WTC11 (cell line): ENCODE results near the gene NTF3. TPM values are rescaled to one million over a fixed set of nuclear protein-coding genes. Genes with fewer than 3 reads are reported as not detected.

ENCODE experiments used
- ATAC-seq: fragments of 200-7000 bp; cut with Tn5 transposase; 2 replicates; pipeline ENCODE4 v1.10.0; 2021; ENCODE audit warnings: mild to moderate bottlenecking, moderate library complexity
- CTCF ChIA-PET: fragments of 300-600 bp; sonication (Branson Sonifier 250); formaldehyde crosslinking; loops from one replicate; lab custom pipeline; 2021; ENCODE audit warnings: antibody characterized with exemption; lab: Charles Lee
- POLR2A ChIA-PET: fragments of 350-600 bp; sonication (Branson Sonifier 250); formaldehyde crosslinking; loops from one replicate; lab custom pipeline; 2021; ENCODE audit warnings: antibody characterized with exemption; lab: Charles Lee
- DNase-seq: peaks from one replicate; pipeline ENCODE4 v3.0.0; 2021; ENCODE audit warnings: low spot score
- H3K27ac Mint-ChIP-seq: 2 replicates; pipeline ENCODE4 v1.8.0; 2021; ENCODE audit warnings: mixed read lengths
- H3K27me3 Mint-ChIP-seq: 2 replicates; pipeline ENCODE4 v1.8.0; 2021; ENCODE audit warnings: low read depth, mild to moderate bottlenecking, moderate library complexity, mixed read lengths
- H3K36me3 Mint-ChIP-seq: 2 replicates; pipeline ENCODE4 v1.8.0; 2021; ENCODE audit warnings: mixed read lengths
- H3K4me1 Mint-ChIP-seq: 2 replicates; pipeline ENCODE4 v1.8.0; 2022; ENCODE audit warnings: mixed read lengths
- H3K4me3 Mint-ChIP-seq: 2 replicates; pipeline ENCODE4 v1.8.0; 2021; ENCODE audit warnings: mild to moderate bottlenecking, moderate library complexity, mixed read lengths
- H3K9me3 Mint-ChIP-seq: 2 replicates; pipeline ENCODE4 v1.8.0; 2021; ENCODE audit warnings: mixed read lengths
- CREM ChIP-seq: sonication (generic); formaldehyde crosslinking; IDR thresholded peaks from 2 replicates; pipeline ENCODE4 v1.8.1; 2022; ENCODE audit warnings: mild to moderate bottlenecking, missing genetic modification reagents, moderate library complexity
- ELF4 ChIP-seq: sonication (generic); formaldehyde crosslinking; IDR thresholded peaks from 2 replicates; pipeline ENCODE4 v1.8.1; 2022; ENCODE audit warnings: low read depth, mild to moderate bottlenecking, moderate library complexity, missing genetic modification reagents
- ETV6 ChIP-seq: sonication (generic); formaldehyde crosslinking; IDR thresholded peaks from 2 replicates; pipeline ENCODE4 v1.8.1; 2022; ENCODE audit warnings: mild to moderate bottlenecking, missing genetic modification reagents
- GRHL2 ChIP-seq: fragments of 250-450 bp; sonication (Bioruptor Pico); IDR thresholded peaks from 2 replicates; pipeline ENCODE4 v1.8.0; 2022; ENCODE audit warnings: mild to moderate bottlenecking, moderate library complexity; ENCODE audit not compliant: insufficient replicate concordance, severe bottlenecking
- HMGA2 ChIP-seq: fragments of 250-450 bp; sonication (Bioruptor Pico); IDR thresholded peaks from 2 replicates; pipeline ENCODE4 v1.4.0; 2021; ENCODE audit warnings: mild to moderate bottlenecking, moderate library complexity
- NFE2L1 ChIP-seq: sonication (generic); formaldehyde crosslinking; IDR thresholded peaks from 2 replicates; pipeline ENCODE4 v1.8.1; 2023; ENCODE audit warnings: missing genetic modification reagents
- PRRX2 ChIP-seq: fragments of 250-450 bp; sonication (Bioruptor Pico); IDR thresholded peaks from 2 replicates; pipeline ENCODE4 v1.8.0; 2021; ENCODE audit warnings: mild to moderate bottlenecking
- TEAD1 ChIP-seq: sonication (generic); formaldehyde crosslinking; IDR thresholded peaks from 2 replicates; pipeline ENCODE4 v1.8.0; 2022; ENCODE audit warnings: mild to moderate bottlenecking, missing genetic modification reagents
- TEAD4 ChIP-seq: sonication (generic); formaldehyde crosslinking; IDR thresholded peaks from 2 replicates; pipeline ENCODE4 v1.8.0; 2022; ENCODE audit warnings: mild to moderate bottlenecking, missing genetic modification reagents
- ZNF219 ChIP-seq: sonication (generic); formaldehyde crosslinking; IDR thresholded peaks from 2 replicates; pipeline ENCODE4 v1.8.0; 2023; ENCODE audit warnings: missing genetic modification reagents, mild to moderate bottlenecking, borderline replicate concordance
- ZNF423 ChIP-seq: fragments of 250-450 bp; sonication (Bioruptor Pico); IDR thresholded peaks from 2 replicates; pipeline ENCODE4 v2.1.2; 2022; ENCODE audit warnings: mild to moderate bottlenecking, moderate library complexity
- total RNA-seq: library from RNA; stranded (reverse); gene quantifications from 3 replicates; pipeline ENCODE4 v1.2.3, GENCODE V29; 2021
- TF ChIP-seq, protein P1 (sequence below): sonication (generic); formaldehyde crosslinking; IDR thresholded peaks from 2 replicates; pipeline ENCODE4 v1.8.0; 2022; ENCODE audit warnings: mild to moderate bottlenecking, missing genetic modification reagents
- TF ChIP-seq, protein P2 (sequence below): fragments of 250-450 bp; sonication (Bioruptor Pico); IDR thresholded peaks from 2 replicates; pipeline ENCODE4 v1.9.0; 2021; ENCODE audit warnings: mild to moderate bottlenecking
- TF ChIP-seq, protein P3 (sequence below): sonication (generic); formaldehyde crosslinking; IDR thresholded peaks from 2 replicates; pipeline ENCODE4 v1.8.0; 2022; ENCODE audit warnings: mild to moderate bottlenecking, missing genetic modification reagents
- TF ChIP-seq, protein P4 (sequence below): sonication (generic); formaldehyde crosslinking; IDR thresholded peaks from 2 replicates; pipeline ENCODE4 v1.8.0; 2022; ENCODE audit warnings: mild to moderate bottlenecking, missing genetic modification reagents
- TF ChIP-seq, protein P5 (sequence below): fragments of 250-450 bp; sonication (Bioruptor Pico); conservative IDR thresholded peaks from 2 replicates; pipeline ENCODE4 v1.9.0; 2021; ENCODE audit warnings: mild to moderate bottlenecking
- TF ChIP-seq, protein P6 (sequence below): sonication (generic); formaldehyde crosslinking; IDR thresholded peaks from 2 replicates; pipeline ENCODE4 v1.8.1; 2022; ENCODE audit warnings: missing genetic modification reagents, borderline replicate concordance
- TF ChIP-seq, protein P7 (sequence below): sonication (generic); formaldehyde crosslinking; IDR thresholded peaks from 2 replicates; pipeline ENCODE4 v1.8.1; 2022; ENCODE audit warnings: mild to moderate bottlenecking, missing genetic modification reagents, moderate library complexity, borderline replicate concordance
- TF ChIP-seq, protein P8 (sequence below): sonication (generic); formaldehyde crosslinking; IDR thresholded peaks from 2 replicates; pipeline ENCODE4 v1.8.1; 2023; ENCODE audit warnings: mild to moderate bottlenecking, missing genetic modification reagents, moderate library complexity
- TF ChIP-seq, protein P9 (sequence below): sonication (generic); formaldehyde crosslinking; conservative IDR thresholded peaks from 2 replicates; pipeline ENCODE4 v1.8.1; 2022; ENCODE audit warnings: mild to moderate bottlenecking, missing genetic modification reagents

Gene NTF3
- total RNA-seq, 1 experiment from 2014 or later, result 1.3 TPM

DNA sequence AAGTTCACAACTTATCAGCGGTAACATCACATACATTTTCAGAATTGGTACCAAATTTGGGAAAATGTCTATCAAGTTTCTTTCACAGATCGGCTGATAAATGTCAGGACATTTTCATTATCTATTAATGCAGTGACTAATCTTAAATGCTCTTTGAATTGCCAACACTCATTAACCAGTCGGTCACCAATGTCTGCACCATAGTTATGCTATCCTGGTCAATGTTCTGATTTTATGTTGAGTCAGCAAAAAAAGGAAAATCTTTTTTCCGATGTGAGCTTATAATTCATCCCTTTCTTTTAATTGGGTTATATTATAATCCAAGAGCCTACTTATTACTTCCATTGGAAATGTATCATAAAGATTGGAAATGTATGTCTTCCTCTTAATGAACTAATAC, 77.2 kb downstream of the NTF3 start:
- peaks cover 17% of the 10 kb centered on the region for H3K4me1 Mint-ChIP-seq
- H3K27me3 Mint-ChIP-seq, result no peaks in the 10 kb centered on the region; the same call in 1 of the 2 replicates
- ChIA-PET POLR2A (no interaction called here), CTCF (no interaction called here)
- no peaks in the 10 kb centered on the region for H3K36me3 Mint-ChIP-seq
- H3K9me3 Mint-ChIP-seq, result no peaks in the 10 kb centered on the region
- DNase-seq (no peak), ATAC-seq (no peak)
- H3K27ac Mint-ChIP-seq, result no peak overlapping the region
- H3K4me3 Mint-ChIP-seq, result no peak overlapping the region
- TF ChIP-seq PRRX2 (CRISPR knock-in tag), result no peak

DNA sequence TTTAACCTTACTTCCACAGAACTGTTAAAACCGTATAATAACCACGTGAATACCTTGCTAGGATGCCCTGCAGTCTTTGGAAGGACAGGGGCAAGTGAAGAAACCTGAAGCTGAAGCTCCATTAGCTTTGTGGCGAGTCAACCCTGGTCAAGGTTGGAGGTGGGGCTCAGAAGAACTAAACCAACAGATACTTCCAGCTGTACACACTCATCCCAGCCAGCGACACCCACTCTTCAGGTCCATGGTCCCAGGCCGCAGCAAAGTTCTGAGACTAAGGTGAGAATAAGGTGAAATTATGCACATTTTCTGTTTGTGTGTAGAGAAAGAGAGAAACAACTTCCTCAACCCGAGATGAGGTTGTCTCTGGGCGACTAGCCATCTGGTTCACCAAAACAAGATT, 77.6 kb downstream of the NTF3 start:
- no peak for TF ChIP-seq CREM (CRISPR knock-in tag)
- TF ChIP-seq, all 79 proteins: peak for 0
- Mint-ChIP-seq H3K4me3 (no peak overlapping the region), H3K36me3 (no peaks in the 10 kb centered on the region), H3K4me1 (peaks cover 17% of the 10 kb centered on the region), H3K27ac (no peak overlapping the region), H3K27me3 (no peaks in the 10 kb centered on the region; the same call in 1 of the 2 replicates), H3K9me3 (no peaks in the 10 kb centered on the region)
- CTCF ChIA-PET, result no interaction called here
- DNase-seq (no peak), ATAC-seq (no peak)
- POLR2A ChIA-PET, result no interaction called here

DNA sequence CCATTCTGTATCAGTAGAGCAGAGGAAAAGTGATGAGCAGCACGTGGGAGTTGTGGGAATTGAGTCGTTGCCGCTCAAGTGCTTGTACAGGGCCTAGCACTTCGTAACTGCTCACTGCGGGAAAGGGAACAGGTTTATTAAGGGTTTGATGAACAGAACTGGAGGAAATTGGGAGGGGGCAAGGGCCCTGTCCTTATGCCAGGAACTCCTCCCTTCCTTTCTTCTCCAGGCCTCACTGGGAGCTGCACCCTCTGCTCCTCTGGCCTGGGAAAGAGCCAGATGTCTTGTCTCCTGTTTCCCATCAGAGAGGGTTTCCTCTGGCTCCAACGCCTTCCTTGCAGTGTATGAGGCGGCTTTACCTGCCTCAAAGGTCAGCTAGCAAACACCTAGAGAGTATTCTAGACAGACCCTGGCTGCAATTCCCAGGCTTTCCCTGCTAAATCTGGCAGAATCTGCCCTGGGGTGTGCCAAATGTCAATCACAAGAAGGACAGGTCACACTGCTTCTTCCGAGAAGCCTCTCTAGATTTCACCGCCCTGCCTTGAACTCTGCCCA, 78.4 kb downstream of the NTF3 start:
- Mint-ChIP-seq H3K4me3 (no peak overlapping the region), H3K36me3 (no peaks in the 10 kb centered on the region), H3K27ac (no peak overlapping the region), H3K4me1 (peaks cover 19% of the 10 kb centered on the region), H3K9me3 (no peaks in the 10 kb centered on the region), H3K27me3 (no peaks in the 10 kb centered on the region; the same call in 1 of the 2 replicates)
- ChIA-PET POLR2A (no interaction called here), CTCF (interaction anchor here (1.3 to 3.1 kb wide), 6 partner anchors 9 to 76 kb away, joined by 3 to 14 read pairs (median 4); no protein-coding TSS in a partner anchor)
- DNase-seq (no peak), ATAC-seq (no peak)
- no peak for TF ChIP-seq TEAD1 (CRISPR knock-in tag)
- TF ChIP-seq, protein P1, sequence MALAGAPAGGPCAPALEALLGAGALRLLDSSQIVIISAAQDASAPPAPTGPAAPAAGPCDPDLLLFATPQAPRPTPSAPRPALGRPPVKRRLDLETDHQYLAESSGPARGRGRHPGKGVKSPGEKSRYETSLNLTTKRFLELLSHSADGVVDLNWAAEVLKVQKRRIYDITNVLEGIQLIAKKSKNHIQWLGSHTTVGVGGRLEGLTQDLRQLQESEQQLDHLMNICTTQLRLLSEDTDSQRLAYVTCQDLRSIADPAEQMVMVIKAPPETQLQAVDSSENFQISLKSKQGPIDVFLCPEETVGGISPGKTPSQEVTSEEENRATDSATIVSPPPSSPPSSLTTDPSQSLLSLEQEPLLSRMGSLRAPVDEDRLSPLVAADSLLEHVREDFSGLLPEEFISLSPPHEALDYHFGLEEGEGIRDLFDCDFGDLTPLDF (CRISPR knock-in tag), result no peak
- no peak for TF ChIP-seq NFE2L1 (CRISPR knock-in tag)
- TF ChIP-seq, protein P2, sequence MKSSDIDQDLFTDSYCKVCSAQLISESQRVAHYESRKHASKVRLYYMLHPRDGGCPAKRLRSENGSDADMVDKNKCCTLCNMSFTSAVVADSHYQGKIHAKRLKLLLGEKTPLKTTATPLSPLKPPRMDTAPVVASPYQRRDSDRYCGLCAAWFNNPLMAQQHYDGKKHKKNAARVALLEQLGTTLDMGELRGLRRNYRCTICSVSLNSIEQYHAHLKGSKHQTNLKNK (CRISPR knock-in tag), result no peak

DNA sequence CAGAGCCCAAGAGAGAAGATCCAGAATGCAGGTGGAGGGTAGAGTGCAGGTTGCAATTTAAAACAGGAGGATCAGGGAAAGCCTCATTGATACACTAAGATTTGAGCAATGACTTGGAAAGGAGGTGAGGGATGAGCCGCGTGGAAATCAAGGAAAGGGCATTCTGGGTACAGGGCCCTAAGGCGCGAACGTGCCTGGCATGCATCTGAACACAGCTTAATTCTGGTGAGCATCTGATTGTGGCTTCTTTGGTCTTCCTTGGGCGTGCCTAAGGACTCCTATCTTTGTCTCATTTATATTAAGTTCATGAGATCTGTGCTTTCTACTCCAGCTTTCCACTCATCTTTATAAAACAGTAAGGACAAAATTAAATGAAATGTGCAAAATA, 79.3 kb downstream of the NTF3 start:
- Mint-ChIP-seq H3K27me3 (no peaks in the 10 kb centered on the region; the same call in 1 of the 2 replicates), H3K9me3 (no peaks in the 10 kb centered on the region), H3K4me1 (peaks cover 27% of the 10 kb centered on the region), H3K36me3 (no peaks in the 10 kb centered on the region), H3K4me3 (no peak overlapping the region), H3K27ac (no peak overlapping the region)
- ChIA-PET CTCF (interaction anchor here (0.7 to 3.1 kb wide), 20 partner anchors 10 to 340 kb away, joined by 3 to 29 read pairs (median 4); no protein-coding TSS in a partner anchor), POLR2A (no interaction called here)
- DNase-seq, result no peak
- ATAC-seq, result peak; percentile 20; the same call in 1 of the 2 replicates
- TF ChIP-seq ELF4 (CRISPR knock-in tag) (no peak), TEAD4 (no peak), HMGA2 (CRISPR knock-in tag) (no peak), ZNF219 (no peak), ETV6 (CRISPR knock-in tag) (no peak), GRHL2 (no peak), ZNF423 (CRISPR knock-in tag) (no peak)
- TF ChIP-seq, protein P3, sequence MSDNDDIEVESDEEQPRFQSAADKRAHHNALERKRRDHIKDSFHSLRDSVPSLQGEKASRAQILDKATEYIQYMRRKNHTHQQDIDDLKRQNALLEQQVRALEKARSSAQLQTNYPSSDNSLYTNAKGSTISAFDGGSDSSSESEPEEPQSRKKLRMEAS, result no peak
- TF ChIP-seq, protein P4, sequence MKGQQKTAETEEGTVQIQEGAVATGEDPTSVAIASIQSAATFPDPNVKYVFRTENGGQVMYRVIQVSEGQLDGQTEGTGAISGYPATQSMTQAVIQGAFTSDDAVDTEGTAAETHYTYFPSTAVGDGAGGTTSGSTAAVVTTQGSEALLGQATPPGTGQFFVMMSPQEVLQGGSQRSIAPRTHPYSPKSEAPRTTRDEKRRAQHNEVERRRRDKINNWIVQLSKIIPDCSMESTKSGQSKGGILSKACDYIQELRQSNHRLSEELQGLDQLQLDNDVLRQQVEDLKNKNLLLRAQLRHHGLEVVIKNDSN (CRISPR knock-in tag), result no peak
- TF ChIP-seq, protein P5, sequence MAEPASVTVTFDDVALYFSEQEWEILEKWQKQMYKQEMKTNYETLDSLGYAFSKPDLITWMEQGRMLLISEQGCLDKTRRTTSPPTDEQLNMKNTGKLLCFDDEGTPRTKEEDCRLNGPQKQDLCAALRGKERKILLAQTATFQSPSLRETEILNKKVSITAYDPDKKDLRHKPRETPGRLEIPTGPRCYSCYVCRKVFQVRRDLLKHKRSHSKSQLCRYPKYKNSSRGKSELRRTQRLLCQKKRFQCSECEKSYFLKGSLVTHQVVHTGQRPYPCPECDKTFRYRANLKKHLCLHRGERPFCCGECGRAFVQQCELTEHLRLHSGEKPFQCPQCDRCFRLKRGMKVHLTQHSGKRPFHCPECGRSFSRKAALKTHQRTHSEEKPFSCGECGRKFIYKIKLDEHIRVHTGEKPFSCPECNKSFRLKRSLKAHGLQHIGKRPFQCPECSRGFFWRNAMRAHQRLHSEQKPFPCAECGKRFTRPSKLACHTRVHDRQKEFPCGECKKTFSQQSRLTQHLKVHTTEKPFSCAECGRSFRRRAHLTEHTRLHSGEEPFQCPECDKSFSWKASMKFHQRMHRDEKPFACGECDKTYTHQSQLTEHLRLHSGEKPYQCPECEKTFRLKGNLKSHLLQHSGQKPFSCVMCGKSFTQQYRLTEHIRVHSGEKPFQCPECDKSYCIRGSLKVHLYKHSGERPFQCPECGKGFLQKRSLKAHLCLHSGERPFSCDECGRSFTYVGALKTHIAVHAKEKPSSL (CRISPR knock-in tag), result no peak
- TF ChIP-seq, protein P6, sequence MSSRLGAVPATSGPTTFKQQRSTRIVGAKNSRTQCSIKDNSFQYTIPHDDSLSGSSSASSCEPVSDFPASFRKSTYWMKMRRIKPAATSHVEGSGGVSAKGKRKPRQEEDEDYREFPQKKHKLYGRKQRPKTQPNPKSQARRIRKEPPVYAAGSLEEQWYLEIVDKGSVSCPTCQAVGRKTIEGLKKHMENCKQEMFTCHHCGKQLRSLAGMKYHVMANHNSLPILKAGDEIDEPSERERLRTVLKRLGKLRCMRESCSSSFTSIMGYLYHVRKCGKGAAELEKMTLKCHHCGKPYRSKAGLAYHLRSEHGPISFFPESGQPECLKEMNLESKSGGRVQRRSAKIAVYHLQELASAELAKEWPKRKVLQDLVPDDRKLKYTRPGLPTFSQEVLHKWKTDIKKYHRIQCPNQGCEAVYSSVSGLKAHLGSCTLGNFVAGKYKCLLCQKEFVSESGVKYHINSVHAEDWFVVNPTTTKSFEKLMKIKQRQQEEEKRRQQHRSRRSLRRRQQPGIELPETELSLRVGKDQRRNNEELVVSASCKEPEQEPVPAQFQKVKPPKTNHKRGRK (CRISPR knock-in tag), result no peak
- TF ChIP-seq, protein P7, sequence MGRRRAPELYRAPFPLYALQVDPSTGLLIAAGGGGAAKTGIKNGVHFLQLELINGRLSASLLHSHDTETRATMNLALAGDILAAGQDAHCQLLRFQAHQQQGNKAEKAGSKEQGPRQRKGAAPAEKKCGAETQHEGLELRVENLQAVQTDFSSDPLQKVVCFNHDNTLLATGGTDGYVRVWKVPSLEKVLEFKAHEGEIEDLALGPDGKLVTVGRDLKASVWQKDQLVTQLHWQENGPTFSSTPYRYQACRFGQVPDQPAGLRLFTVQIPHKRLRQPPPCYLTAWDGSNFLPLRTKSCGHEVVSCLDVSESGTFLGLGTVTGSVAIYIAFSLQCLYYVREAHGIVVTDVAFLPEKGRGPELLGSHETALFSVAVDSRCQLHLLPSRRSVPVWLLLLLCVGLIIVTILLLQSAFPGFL, result no peak
- TF ChIP-seq, protein P8, sequence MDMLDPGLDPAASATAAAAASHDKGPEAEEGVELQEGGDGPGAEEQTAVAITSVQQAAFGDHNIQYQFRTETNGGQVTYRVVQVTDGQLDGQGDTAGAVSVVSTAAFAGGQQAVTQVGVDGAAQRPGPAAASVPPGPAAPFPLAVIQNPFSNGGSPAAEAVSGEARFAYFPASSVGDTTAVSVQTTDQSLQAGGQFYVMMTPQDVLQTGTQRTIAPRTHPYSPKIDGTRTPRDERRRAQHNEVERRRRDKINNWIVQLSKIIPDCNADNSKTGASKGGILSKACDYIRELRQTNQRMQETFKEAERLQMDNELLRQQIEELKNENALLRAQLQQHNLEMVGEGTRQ (CRISPR knock-in tag), result no peak
- TF ChIP-seq, protein P9, sequence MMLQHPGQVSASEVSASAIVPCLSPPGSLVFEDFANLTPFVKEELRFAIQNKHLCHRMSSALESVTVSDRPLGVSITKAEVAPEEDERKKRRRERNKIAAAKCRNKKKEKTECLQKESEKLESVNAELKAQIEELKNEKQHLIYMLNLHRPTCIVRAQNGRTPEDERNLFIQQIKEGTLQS (CRISPR knock-in tag), result no peak
